DOHH2 (cell line): Measurements from ENCODE around the gene DLD.

Experiments
- EZH2phosphoT487 ChIP-seq: fragments of 200-600 bp; sonication (generic); IDR thresholded peaks from 2 replicates; pipeline ENCODE4 v1.6.1; 2017; ENCODE audit warnings: borderline replicate concordance, mild to moderate bottlenecking, antibody characterized with exemption, low read length, moderate library complexity, mixed read lengths
- TF ChIP-seq, protein P1 (sequence below): fragments of 200-600 bp; sonication (generic); IDR thresholded peaks from one replicate; pipeline ENCODE4 v1.5.1; 2014; ENCODE audit warnings: antibody characterized with exemption, mild to moderate bottlenecking, low read depth, low read length; ENCODE audit not compliant: poor library complexity, severe bottlenecking

DNA sequence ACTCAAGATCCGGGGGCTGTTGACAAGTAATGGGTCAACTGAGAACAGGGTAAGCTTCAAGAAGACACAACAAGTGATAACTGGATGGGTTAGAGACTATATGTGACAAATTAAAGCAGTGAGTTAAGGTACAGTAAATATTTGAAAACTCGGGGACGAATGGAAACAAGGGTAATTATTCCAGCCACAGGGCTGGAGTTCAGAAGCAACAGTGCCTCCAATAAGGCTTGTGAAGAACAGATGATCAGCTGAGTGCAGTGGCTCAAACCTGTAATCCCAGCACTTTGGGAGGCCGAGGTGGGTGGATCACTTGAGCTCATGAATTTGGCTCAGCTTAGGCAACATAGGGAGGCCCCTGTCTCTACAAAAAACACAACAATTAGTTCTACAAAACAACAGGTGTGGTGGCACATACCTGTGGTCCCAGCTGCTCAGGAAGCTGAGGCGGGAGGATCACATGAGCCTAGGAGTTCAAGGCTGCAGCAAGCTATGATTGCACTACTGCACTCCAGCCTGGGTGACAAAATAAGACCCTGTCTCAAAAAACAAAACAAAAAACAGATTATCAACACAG, 20.5 kb upstream of the DLD start:
- TF ChIP-seq, protein P1, sequence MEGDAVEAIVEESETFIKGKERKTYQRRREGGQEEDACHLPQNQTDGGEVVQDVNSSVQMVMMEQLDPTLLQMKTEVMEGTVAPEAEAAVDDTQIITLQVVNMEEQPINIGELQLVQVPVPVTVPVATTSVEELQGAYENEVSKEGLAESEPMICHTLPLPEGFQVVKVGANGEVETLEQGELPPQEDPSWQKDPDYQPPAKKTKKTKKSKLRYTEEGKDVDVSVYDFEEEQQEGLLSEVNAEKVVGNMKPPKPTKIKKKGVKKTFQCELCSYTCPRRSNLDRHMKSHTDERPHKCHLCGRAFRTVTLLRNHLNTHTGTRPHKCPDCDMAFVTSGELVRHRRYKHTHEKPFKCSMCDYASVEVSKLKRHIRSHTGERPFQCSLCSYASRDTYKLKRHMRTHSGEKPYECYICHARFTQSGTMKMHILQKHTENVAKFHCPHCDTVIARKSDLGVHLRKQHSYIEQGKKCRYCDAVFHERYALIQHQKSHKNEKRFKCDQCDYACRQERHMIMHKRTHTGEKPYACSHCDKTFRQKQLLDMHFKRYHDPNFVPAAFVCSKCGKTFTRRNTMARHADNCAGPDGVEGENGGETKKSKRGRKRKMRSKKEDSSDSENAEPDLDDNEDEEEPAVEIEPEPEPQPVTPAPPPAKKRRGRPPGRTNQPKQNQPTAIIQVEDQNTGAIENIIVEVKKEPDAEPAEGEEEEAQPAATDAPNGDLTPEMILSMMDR: no peak
- TF ChIP-seq EZH2phosphoT487: no peak
